ENCODE measurements around the gene PATL1.

Gene PATL1

GRCh38 chr11:59659981-59660380, 8.9 kb downstream of the PATL1 start:
- no peak for DNase-seq (ENCODE audit: low read depth)
- no peak overlapping the region for H3K4me3 ChIP-seq (ENCODE audit: low read depth, low read length)
- TF ChIP-seq MYC (IDR thresholded peaks at IDR 0.05; ENCODE audit: low read depth, low read length) (no peak), POLR2A (IDR thresholded peaks at IDR 0.05; ENCODE audit: extremely low read depth, insufficient read length) (no peak), MAX (IDR thresholded peaks at IDR 0.05; ENCODE audit: low read depth, low read length) (no peak)
- TF ChIP-seq, protein P1, sequence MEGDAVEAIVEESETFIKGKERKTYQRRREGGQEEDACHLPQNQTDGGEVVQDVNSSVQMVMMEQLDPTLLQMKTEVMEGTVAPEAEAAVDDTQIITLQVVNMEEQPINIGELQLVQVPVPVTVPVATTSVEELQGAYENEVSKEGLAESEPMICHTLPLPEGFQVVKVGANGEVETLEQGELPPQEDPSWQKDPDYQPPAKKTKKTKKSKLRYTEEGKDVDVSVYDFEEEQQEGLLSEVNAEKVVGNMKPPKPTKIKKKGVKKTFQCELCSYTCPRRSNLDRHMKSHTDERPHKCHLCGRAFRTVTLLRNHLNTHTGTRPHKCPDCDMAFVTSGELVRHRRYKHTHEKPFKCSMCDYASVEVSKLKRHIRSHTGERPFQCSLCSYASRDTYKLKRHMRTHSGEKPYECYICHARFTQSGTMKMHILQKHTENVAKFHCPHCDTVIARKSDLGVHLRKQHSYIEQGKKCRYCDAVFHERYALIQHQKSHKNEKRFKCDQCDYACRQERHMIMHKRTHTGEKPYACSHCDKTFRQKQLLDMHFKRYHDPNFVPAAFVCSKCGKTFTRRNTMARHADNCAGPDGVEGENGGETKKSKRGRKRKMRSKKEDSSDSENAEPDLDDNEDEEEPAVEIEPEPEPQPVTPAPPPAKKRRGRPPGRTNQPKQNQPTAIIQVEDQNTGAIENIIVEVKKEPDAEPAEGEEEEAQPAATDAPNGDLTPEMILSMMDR (IDR thresholded peaks at IDR 0.05; ENCODE audit: low read depth, low read length): no peak

- TF ChIP-seq POLR2A (IDR thresholded peaks at IDR 0.05; ENCODE audit: extremely low read depth, insufficient read length) (no peak), MAX (IDR thresholded peaks at IDR 0.05; ENCODE audit: low read depth, low read length) (no peak), MYC (IDR thresholded peaks at IDR 0.05; ENCODE audit: low read depth, low read length) (no peak)
- TF ChIP-seq, protein P1 (IDR thresholded peaks at IDR 0.05; ENCODE audit: low read depth, low read length): no peak
- DNase-seq (ENCODE audit: low read depth): no peak
- no peak overlapping the region for H3K4me3 ChIP-seq (ENCODE audit: low read depth, low read length)
Observed at GRCh38 chr11:59658036-59658435, 10.8 kb downstream of the PATL1 start.

DNA sequence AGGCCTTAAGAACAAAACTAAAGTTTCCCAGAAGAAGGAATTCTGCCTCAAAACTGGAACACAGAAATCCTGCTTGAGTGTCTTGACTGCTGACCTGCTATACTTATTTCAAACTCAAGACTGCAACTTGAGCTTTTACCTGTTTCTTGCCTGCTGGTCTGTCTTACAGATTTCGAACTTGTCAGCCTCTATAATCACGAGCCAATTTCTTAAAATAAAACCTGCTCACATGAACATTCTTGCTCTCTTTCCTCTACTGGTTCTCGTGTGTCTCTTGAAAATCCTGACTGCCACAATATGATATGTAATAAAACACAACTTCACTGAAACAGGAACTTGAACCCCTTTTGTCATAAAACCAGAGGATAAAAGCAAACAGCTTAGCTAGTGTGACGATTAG, 13.9 kb downstream of the PATL1 start:
- DNase-seq (ENCODE audit: low read depth): no peak
- TF ChIP-seq, protein P1 (IDR thresholded peaks at IDR 0.05; ENCODE audit: low read depth, low read length): no peak
- no peak for TF ChIP-seq MAX (IDR thresholded peaks at IDR 0.05; ENCODE audit: low read depth, low read length)
- TF ChIP-seq POLR2A (IDR thresholded peaks at IDR 0.05; ENCODE audit: extremely low read depth, insufficient read length): no peak
- TF ChIP-seq MYC (IDR thresholded peaks at IDR 0.05; ENCODE audit: low read depth, low read length): no peak
- no peak overlapping the region for H3K4me3 ChIP-seq (ENCODE audit: low read depth, low read length)

- no peak for DNase-seq (ENCODE audit: low read depth)
- no peak overlapping the region for H3K4me3 ChIP-seq (ENCODE audit: low read depth, low read length)
- TF ChIP-seq MYC (IDR thresholded peaks at IDR 0.05; ENCODE audit: low read depth, low read length): no peak
- no peak for TF ChIP-seq MAX (IDR thresholded peaks at IDR 0.05; ENCODE audit: low read depth, low read length)
- no peak for TF ChIP-seq POLR2A (IDR thresholded peaks at IDR 0.05; ENCODE audit: extremely low read depth, insufficient read length)
- TF ChIP-seq, protein P1 (IDR thresholded peaks at IDR 0.05; ENCODE audit: low read depth, low read length): no peak
Observed at GRCh38 chr11:59647245-59647980, 21.4 kb downstream of the PATL1 start.

DNA sequence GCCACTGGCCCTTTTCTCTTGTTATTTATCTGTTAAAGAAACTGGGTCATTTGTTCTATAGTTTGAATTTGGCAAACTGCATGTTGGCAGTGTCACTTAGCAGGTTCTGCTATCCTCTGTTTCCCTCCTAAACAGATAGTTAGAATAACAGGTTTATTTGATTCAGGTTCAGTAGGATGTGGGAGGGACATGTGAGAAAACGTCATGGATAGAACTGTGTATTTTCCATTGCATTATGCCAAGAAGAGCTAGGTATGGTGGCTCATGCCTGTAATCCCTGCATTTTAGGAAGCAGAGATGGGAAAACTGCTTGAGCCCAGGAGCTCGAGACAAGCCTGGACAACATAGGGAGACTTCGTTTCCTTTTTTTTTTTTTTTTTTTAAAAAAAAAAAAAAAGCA, 24.3 kb downstream of the PATL1 start:
- no peak for DNase-seq (ENCODE audit: low read depth)
- TF ChIP-seq MYC (IDR thresholded peaks at IDR 0.05; ENCODE audit: low read depth, low read length) (no peak), MAX (IDR thresholded peaks at IDR 0.05; ENCODE audit: low read depth, low read length) (no peak)
- TF ChIP-seq, protein P1 (IDR thresholded peaks at IDR 0.05; ENCODE audit: low read depth, low read length): no peak
- H3K4me3 ChIP-seq (ENCODE audit: low read depth, low read length): no peak overlapping the region
